Thymus (tissue), 14 donors: ENCODE data around the gene PRRX1. TPM values are rescaled to one million over a fixed set of nuclear protein-coding genes. Genes with fewer than 3 reads are reported as not detected.
A peak's percentile ranks its signal among the peaks of the same experiment; 100 is the strongest.

Experiments used
- DNase-seq, 9 donors: peaks; one replicate each; pipeline ENCODE4 v3.0.0-alpha.2; 2013; ENCODE audit warnings: low spot score in 9 of 9, low read depth in 6 of 9, missing footprints in 1 of 9
- H3K27ac ChIP-seq, 2 donors: one replicate each; pipeline ENCODE4 v1.5.1; 2013; ENCODE audit warnings: control low read depth in 1 of 2, low read depth in 1 of 2, low read length in 1 of 2, mild to moderate bottlenecking in 1 of 2, moderate library complexity in 1 of 2
- H3K27me3 ChIP-seq, 2 donors: one replicate each; pipeline ENCODE4 v1.5.1; 2013; ENCODE audit warnings: low read length in 1 of 2; ENCODE audit not compliant: control insufficient read depth in 2 of 2, insufficient read depth in 1 of 2
- H3K36me3 ChIP-seq, 2 donors: one replicate each; pipeline ENCODE4 v1.5.1; 2013; ENCODE audit warnings: low read length in 1 of 2, mild to moderate bottlenecking in 1 of 2, moderate library complexity in 1 of 2; ENCODE audit not compliant: control insufficient read depth in 2 of 2, insufficient read depth in 2 of 2
- H3K4me1 ChIP-seq, 2 donors: one replicate each; pipeline ENCODE4 v1.5.1; 2013; ENCODE audit warnings: low read length in 2 of 2; ENCODE audit not compliant: control insufficient read depth in 2 of 2, insufficient read depth in 2 of 2
- H3K4me3 ChIP-seq, 2 donors: one replicate each; pipeline ENCODE4 v1.5.1; 2013; ENCODE audit warnings: low read length in 2 of 2, control low read depth in 1 of 2, mild to moderate bottlenecking in 1 of 2
- H3K9me3 ChIP-seq, 2 donors: one replicate each; pipeline ENCODE4 v1.5.1; 2013; ENCODE audit warnings: low read length in 1 of 2, mild to moderate bottlenecking in 1 of 2; ENCODE audit not compliant: control insufficient read depth in 2 of 2, insufficient read depth in 1 of 2
- WGBS: extraction: QIAGEN DNeasy Blood & Tissue Kit; methylation state at CpG from one replicate; pipeline ENCODE4 v1.1.7; 2013; 5-methylcytosine and 5-hydroxymethylcytosine counted together
- long read RNA-seq, 10 donors: transcript quantifications; one replicate each; lab custom pipeline, GENCODE V29; 2026
- polyA plus RNA-seq: library from polyadenylated mRNA; stranded (reverse); fragments of 200-250 nt; gene quantifications from one replicate; pipeline ENCODE4 v1.2.3, GENCODE V29; 2013
- total RNA-seq: library from RNA; stranded (reverse); fragments of 120-200 nt; gene quantifications from one replicate; pipeline ENCODE4 v1.2.4, GENCODE V29; 2013
- donor health status: healthy.

PRRX1 gene
- total RNA-seq (17.1 TPM), polyA plus RNA-seq (18.3 TPM)
- long read RNA-seq, donor 1, full-length matches to known transcripts, result 1 of 1 reads
- long read RNA-seq, donor 1, partial matches to known transcripts, result 0 of 1 reads
- long read RNA-seq, donor 1, other reads (novel, unspliced or antisense), result 0 of 1 reads
- long read RNA-seq, donor 2, partial matches to known transcripts, result 0 of 3 reads
- long read RNA-seq, donor 2, other reads (novel, unspliced or antisense), result 0 of 3 reads
- long read RNA-seq, donor 3, full-length matches to known transcripts, result 2 of 2 reads
- long read RNA-seq, donor 3, partial matches to known transcripts, result 0 of 2 reads
- long read RNA-seq, donor 3, other reads (novel, unspliced or antisense), result 0 of 2 reads
- long read RNA-seq, donor 4, full-length matches to known transcripts, result 5 of 5 reads
- long read RNA-seq, donor 4, partial matches to known transcripts, result 0 of 5 reads
- long read RNA-seq, donor 4, other reads (novel, unspliced or antisense), result 0 of 5 reads
- long read RNA-seq, donor 5, full-length matches to known transcripts, result 6 of 6 reads
- long read RNA-seq, donor 5, partial matches to known transcripts, result 0 of 6 reads
- long read RNA-seq, donor 5, other reads (novel, unspliced or antisense), result 0 of 6 reads
- long read RNA-seq, donor 6, full-length matches to known transcripts, result 5 of 17 reads
- long read RNA-seq, donor 6, partial matches to known transcripts, result 12 of 17 reads
- long read RNA-seq, donor 6, other reads (novel, unspliced or antisense), result 0 of 17 reads
- long read RNA-seq, donor 7, partial matches to known transcripts, result 0 of 2 reads
- long read RNA-seq, donor 7, other reads (novel, unspliced or antisense), result 0 of 2 reads
- long read RNA-seq, donor 8, full-length matches to known transcripts, result 3 of 3 reads
- long read RNA-seq, donor 8, partial matches to known transcripts, result 0 of 3 reads
- long read RNA-seq, donor 8, other reads (novel, unspliced or antisense), result 0 of 3 reads
- long read RNA-seq, donor 9, result 0 reads
- long read RNA-seq, donor 10, partial matches to known transcripts, result 0 of 3 reads
- long read RNA-seq, donor 10, other reads (novel, unspliced or antisense), result 0 of 3 reads

DNA sequence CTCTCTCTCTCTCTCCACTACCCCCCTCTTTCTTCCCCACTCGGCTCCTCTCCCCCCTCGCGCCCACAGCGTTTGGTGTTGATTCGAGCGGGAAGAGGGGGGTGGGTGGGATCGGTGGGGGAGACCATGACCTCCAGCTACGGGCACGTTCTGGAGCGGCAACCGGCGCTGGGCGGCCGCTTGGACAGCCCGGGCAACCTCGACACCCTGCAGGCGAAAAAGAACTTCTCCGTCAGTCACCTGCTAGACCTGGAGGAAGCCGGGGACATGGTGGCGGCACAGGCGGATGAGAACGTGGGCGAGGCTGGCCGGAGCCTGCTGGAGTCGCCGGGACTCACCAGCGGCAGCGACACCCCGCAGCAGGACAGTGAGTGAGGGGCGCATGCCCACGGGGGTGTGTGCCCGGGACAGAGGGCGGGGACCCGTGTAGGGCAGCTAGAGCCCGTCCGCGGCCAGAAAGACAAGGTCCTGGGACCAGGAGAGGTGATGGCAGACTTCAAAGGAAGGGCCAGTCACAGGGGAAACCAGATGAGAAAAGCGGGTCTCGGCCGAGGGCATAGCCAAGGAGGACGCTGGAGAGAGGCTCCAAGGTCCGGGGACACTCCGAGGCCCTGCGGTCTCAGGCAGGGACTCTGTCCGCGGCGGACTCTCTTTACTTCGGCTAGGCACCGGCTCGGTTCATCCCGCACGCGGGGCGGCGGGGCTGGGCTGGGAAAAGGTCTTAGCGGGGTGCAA lies at the start of gene PRRX1:
TSS of gene PRRX1 (plus strand) at position 39 of the 735 bp plus-strand sequence. CDS start at position 127, 88 bp downstream.
- no peak for DNase-seq

DNA sequence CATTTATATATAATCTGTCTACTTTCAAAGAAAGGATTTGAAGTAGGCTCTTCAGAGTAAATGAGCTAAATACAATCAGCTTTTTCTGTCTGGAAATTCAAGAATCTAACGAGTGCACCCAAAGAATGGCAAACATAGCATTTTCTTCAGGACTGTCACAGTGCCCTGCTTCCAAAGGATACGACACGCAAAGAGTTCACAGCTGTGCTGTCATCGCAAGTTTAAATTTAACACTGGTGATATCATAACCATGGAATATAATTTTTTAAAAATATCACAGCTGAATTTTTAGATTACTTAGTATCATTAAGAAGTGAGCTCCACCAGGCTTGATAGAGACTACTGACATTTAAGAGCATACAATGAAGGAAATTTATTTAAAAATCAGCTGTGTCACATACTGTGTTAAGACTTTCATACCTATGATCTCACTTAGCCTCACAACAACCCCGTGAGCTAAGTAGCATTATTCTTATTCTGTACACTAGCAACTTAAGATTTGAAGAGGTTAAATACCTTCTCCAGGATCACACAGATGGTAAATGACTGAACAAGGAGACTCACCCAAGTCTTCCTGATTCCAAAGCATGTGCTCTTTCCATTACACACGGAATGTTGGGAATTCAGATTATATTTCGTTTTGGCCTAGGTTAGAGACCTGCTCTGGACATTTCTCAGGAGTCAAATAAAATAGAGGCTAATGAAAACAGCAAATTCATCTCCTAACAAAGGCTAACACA lies 46.2 kb upstream of the PRRX1 start:
- Histone ChIP-seq H3K36me3 (no peaks in the 10 kb centered on the region), H3K27ac (no peak overlapping the region), H3K4me3 (no peak overlapping the region), H3K4me1 (no peaks in the 10 kb centered on the region), H3K27me3 (no peaks in the 10 kb centered on the region), H3K9me3 (no peaks in the 10 kb centered on the region)
- 83% methylated on average over 7 of the region's 7 CpGs for WGBS
- DNase-seq, result no peak

More for the DNA sequence above, at the start of gene PRRX1:
- Histone ChIP-seq H3K27me3 (peaks cover 90 to 100% of the 10 kb centered on the region in 2 donors), H3K4me3 (peak within 1 kb of the TSS; percentile 26 to 27), H3K9me3 (peaks cover 0 to 10% of the 10 kb centered on the region in 2 donors), H3K27ac (peak within 1 kb of the TSS; percentile 61 to 76), H3K36me3 (no peaks in the 10 kb centered on the region), H3K4me1 (no peaks in the 10 kb centered on the region)
- WGBS, result 3% methylated on average over 56 of the region's 56 CpGs

DNA sequence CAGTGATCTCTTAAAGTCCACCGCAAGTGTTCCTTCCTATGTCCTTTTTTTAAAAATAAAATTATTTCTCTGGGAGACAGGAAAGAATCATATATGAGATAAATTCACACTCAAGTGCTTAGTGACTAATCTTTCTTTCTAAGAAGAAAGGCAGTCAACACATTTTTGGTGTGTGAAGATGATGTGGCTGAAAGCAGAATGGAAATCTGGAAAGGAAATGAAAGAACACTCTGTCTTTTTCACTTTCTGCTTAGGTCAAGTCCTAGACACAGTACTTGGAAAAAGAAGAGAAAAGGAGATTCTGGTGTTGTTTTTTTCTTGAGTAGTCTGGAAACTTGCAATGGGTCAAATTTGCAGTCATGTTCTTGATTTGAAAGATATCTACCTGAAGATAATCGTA lies 45.5 kb upstream of the PRRX1 start:
- no peaks in the 10 kb centered on the region for H3K36me3 ChIP-seq
- 94% methylated on average over 2 of the region's 2 CpGs for WGBS
- DNase-seq, result no peak
- H3K4me1 ChIP-seq, result no peaks in the 10 kb centered on the region
- no peak overlapping the region for H3K4me3 ChIP-seq
- no peak overlapping the region for H3K27ac ChIP-seq
- no peaks in the 10 kb centered on the region for H3K9me3 ChIP-seq
- no peaks in the 10 kb centered on the region for H3K27me3 ChIP-seq

DNA sequence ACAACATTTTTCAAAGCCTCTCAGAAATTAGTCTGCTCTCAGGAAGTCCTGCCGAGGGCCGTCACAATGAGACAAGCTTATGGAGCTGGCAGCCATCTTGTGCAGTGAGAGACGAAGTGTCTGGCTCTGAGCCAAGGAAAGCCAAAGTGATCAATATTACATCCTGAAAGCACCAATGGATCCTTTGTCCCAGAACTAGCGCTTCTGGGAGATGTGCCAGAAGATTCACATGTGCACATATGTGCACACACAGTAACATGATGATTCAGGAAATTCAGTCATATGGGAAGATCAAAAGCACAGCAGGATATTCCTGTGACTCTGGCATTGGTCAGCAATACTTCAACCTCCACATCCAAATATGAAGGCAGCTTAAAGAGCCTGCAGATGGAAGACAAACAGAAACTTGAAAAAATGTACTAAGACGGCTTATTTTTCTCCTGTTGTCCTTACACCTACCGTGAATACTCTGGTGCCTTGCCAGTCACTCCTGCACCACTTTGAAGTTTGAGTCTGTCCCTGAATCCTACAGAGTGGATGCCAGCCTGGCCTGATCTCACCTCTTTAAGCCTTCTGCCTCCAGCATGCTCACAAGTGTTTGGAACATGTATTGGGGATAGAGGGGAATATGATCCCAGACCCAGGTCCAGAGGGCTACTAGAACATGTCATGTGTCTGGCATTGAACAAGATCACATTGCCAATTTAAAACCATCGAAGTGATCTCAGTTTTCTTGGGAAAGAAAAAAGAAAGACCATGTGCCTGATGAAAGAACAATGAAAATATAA lies 44.5 kb upstream of the PRRX1 start:
- Histone ChIP-seq H3K36me3 (no peaks in the 10 kb centered on the region), H3K4me1 (no peaks in the 10 kb centered on the region), H3K9me3 (no peaks in the 10 kb centered on the region), H3K27me3 (no peaks in the 10 kb centered on the region), H3K4me3 (no peak overlapping the region), H3K27ac (no peak overlapping the region)
- 87% methylated on average over 7 of the region's 7 CpGs for WGBS
- DNase-seq, result no peak

DNA sequence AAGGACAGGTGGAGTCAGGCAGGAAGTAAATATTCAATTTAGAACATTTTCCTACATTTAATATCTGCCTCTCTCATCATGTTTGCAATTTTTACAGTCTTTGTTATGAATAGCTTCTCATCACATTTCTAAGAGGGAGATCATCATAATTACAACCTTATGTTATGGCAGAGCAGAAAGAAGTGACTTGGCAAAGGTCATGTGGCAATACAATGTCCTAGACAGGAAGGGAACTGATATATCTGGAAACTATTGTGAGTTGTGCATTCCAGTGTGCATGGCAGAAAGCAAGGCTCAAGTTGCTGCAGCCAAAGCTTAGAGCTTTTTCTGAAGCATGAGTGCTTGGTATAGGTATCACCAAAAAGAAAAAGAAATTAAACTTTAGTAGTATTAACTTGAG lies 43.8 kb upstream of the PRRX1 start:
- H3K4me1 ChIP-seq, result no peaks in the 10 kb centered on the region
- DNase-seq, result no peak
- H3K36me3 ChIP-seq, result no peaks in the 10 kb centered on the region
- no peaks in the 10 kb centered on the region for H3K27me3 ChIP-seq
- no peak overlapping the region for H3K27ac ChIP-seq
- no peaks in the 10 kb centered on the region for H3K9me3 ChIP-seq
- H3K4me3 ChIP-seq, result no peak overlapping the region

DNA sequence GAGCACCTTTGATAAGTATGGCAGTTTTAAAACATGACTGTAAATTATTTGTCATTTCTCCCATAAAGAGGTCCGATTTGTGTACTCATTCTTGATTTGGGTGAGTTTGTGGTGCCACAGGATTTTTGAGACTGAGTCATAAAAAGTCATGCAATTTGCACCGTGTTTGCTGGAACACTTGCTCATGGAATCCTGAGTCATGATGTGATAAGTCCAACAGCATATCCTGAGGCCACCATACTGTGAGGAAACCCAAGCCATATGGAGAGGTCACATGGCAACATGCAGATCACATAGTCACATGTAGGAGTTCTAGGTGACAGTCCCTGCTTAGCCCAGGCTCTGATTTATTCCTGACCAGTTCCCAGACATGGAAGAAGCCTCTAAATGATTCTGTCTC lies 40.8 kb upstream of the PRRX1 start:
- DNase-seq, result no peak
- WGBS, result 93% methylated on average over 2 of the region's 2 CpGs
- H3K27me3 ChIP-seq, result no peaks in the 10 kb centered on the region
- H3K36me3 ChIP-seq, result no peaks in the 10 kb centered on the region
- no peaks in the 10 kb centered on the region for H3K4me1 ChIP-seq
- H3K27ac ChIP-seq, result no peak overlapping the region
- H3K4me3 ChIP-seq, result no peak overlapping the region
- no peaks in the 10 kb centered on the region for H3K9me3 ChIP-seq

DNA sequence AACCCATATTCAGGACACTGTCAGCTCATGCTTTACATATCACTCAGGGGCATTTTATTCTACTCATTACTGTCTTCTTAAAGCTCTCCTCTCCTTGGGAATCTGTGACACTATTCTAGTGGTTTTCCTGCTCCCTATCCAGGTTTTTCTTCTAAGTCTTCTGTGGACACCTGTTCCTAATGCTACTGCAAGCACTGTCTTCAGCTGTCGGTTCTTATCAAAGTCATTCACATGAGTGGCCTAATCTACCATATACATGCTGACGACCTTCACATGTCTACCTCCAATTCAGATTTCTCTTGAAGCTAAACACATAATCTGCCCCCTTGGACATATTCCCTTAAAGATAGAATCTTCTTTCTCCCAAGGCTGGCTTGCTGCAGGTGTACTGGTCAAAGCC lies 39.8 kb upstream of the PRRX1 start:
- H3K4me3 ChIP-seq, result no peak overlapping the region
- 97% methylated on average over 2 of the region's 2 CpGs for WGBS
- H3K36me3 ChIP-seq, result no peaks in the 10 kb centered on the region
- H3K9me3 ChIP-seq, result no peaks in the 10 kb centered on the region
- no peaks in the 10 kb centered on the region for H3K27me3 ChIP-seq
- no peaks in the 10 kb centered on the region for H3K4me1 ChIP-seq
- no peak for DNase-seq
- H3K27ac ChIP-seq, result no peak overlapping the region

DNA sequence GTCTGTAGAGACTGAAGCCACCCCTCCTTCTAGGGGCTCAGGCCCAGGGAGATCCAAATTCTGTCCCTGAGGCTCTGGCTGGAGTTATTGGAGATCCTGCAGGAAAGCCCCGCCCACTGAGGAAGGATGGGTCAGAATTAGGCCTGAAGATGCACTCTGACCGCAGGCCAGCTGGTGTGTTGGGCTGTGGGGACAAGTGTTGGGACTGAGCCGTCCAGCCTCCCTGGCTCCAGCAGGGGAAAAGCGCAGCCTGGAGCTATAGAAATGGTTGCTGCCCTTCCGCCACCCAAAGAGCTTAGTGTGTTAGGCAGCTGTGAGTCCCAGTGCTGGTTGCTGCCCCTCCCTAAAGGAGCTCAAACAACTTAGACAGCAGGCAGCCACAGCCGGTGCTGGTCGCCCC lies 33.0 kb upstream of the PRRX1 start:
- 90% methylated on average over 7 of the region's 7 CpGs for WGBS

More for the DNA sequence above, 33.0 kb upstream of the PRRX1 start:
- Histone ChIP-seq H3K27me3 (no peaks in the 10 kb centered on the region), H3K9me3 (no peaks in the 10 kb centered on the region), H3K27ac (no peak overlapping the region), H3K36me3 (no peaks in the 10 kb centered on the region), H3K4me3 (no peak overlapping the region), H3K4me1 (no peaks in the 10 kb centered on the region)
- no peak for DNase-seq
